ENCODE results near the gene MCM3. TPM values are rescaled to one million over a fixed set of nuclear protein-coding genes. Genes with fewer than 3 reads are reported as not detected.

MCM3 gene
- total RNA-seq, 1 experiment from 2014 or later = 107 TPM

DNA sequence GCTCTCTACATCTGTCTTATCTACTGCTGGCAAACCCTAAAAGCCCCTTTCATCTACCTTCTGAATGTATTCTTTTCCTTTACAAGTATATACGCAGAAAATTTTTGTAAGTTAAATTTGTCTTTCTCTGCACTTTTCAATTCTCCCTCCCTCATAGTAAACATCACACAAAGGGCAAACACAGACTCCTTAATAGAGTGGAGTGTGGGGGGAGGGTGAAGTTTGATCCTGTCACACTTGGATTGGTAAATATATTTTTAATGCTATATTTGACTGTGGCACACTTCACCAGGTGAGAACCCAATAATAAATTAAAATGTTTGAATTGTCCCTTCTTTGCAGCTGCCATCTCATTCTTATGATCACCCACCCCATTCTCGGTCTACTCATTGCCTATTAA, 44.2 kb upstream of the MCM3 start:
- H3K27me3 ChIP-seq (ENCODE audit: control insufficient read depth, insufficient read depth, low read length) = no peaks in the 10 kb centered on the region
- TF ChIP-seq, protein P1, sequence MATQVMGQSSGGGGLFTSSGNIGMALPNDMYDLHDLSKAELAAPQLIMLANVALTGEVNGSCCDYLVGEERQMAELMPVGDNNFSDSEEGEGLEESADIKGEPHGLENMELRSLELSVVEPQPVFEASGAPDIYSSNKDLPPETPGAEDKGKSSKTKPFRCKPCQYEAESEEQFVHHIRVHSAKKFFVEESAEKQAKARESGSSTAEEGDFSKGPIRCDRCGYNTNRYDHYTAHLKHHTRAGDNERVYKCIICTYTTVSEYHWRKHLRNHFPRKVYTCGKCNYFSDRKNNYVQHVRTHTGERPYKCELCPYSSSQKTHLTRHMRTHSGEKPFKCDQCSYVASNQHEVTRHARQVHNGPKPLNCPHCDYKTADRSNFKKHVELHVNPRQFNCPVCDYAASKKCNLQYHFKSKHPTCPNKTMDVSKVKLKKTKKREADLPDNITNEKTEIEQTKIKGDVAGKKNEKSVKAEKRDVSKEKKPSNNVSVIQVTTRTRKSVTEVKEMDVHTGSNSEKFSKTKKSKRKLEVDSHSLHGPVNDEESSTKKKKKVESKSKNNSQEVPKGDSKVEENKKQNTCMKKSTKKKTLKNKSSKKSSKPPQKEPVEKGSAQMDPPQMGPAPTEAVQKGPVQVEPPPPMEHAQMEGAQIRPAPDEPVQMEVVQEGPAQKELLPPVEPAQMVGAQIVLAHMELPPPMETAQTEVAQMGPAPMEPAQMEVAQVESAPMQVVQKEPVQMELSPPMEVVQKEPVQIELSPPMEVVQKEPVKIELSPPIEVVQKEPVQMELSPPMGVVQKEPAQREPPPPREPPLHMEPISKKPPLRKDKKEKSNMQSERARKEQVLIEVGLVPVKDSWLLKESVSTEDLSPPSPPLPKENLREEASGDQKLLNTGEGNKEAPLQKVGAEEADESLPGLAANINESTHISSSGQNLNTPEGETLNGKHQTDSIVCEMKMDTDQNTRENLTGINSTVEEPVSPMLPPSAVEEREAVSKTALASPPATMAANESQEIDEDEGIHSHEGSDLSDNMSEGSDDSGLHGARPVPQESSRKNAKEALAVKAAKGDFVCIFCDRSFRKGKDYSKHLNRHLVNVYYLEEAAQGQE (IDR thresholded peaks at IDR 0.05; ENCODE audit: insufficient read depth in 1 of 2, low read depth in 2 of 2, low read length in 1 of 2) = no peak
- TF ChIP-seq TCF7L2 (IDR thresholded peaks at IDR 0.05; ENCODE audit: low read depth, low read length) (no peak), SIN3A (IDR thresholded peaks at IDR 0.05; ENCODE audit: borderline replicate concordance, insufficient read depth, low read depth, low read length) (no peak), POLR2AphosphoS5 (IDR thresholded peaks at IDR 0.05; ENCODE audit: low read depth, low read length) (no peak)
- TF ChIP-seq, protein P2, sequence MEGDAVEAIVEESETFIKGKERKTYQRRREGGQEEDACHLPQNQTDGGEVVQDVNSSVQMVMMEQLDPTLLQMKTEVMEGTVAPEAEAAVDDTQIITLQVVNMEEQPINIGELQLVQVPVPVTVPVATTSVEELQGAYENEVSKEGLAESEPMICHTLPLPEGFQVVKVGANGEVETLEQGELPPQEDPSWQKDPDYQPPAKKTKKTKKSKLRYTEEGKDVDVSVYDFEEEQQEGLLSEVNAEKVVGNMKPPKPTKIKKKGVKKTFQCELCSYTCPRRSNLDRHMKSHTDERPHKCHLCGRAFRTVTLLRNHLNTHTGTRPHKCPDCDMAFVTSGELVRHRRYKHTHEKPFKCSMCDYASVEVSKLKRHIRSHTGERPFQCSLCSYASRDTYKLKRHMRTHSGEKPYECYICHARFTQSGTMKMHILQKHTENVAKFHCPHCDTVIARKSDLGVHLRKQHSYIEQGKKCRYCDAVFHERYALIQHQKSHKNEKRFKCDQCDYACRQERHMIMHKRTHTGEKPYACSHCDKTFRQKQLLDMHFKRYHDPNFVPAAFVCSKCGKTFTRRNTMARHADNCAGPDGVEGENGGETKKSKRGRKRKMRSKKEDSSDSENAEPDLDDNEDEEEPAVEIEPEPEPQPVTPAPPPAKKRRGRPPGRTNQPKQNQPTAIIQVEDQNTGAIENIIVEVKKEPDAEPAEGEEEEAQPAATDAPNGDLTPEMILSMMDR (IDR thresholded peaks at IDR 0.05) = no peak
- intact Hi-C loops (cut with micrococcal nuclease; ENCODE audit: unreplicated experiment) = no loop called here
- H3K36me3 ChIP-seq (ENCODE audit: control insufficient read depth, insufficient read depth, low read length) = no peaks in the 10 kb centered on the region
- in situ Hi-C loops (cut with HindIII; ENCODE audit: low pct_unique_long_range_greater_than_20kb, low sequenced_read_pairs) = no loop called here
- no peak overlapping the region for H3K27ac ChIP-seq (ENCODE audit: low read length)
- no peaks in the 10 kb centered on the region for H3K9me3 ChIP-seq (ENCODE audit: control insufficient read depth, insufficient read depth, low read depth, low read length)
- no TSS peak for BruUV-seq (replicated peaks)
- no peak overlapping the region for H3K4me3 ChIP-seq (ENCODE audit: low read depth in 2 of 2, low read length in 2 of 2)
- ChIA-PET CTCF (no interaction called here), POLR2A (interaction anchor here (0.7 kb wide), 1 partner anchor 17 kb away, joined by 4 read pairs; no protein-coding TSS in a partner anchor)
- no peak for DNase-seq (ENCODE audit: low read depth, low spot score)
- no peak for ATAC-seq
- no peaks in the 10 kb centered on the region for H3K4me1 ChIP-seq (ENCODE audit: control insufficient read depth, insufficient read depth, low read length)

DNA sequence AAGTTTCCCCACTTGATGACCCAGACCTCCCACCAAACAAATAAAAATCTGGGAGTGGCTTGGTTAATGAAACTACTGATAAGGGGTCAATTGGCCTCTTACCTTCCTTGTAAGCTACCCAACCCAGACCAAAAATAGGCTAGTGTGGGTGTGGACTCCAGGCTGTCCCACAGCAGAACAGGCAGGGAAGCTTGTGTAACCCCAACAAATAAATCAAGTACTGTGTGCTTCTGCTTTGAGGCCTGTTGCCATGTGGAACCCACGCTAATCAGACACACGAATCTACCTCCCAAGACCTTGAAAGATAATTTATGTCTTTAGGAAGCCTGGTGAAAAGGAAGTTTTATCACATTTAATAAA, 43.7 kb upstream of the MCM3 start:
- H3K4me3 ChIP-seq (ENCODE audit: low read depth in 2 of 2, low read length in 2 of 2) = no peak overlapping the region
- intact Hi-C loops (cut with micrococcal nuclease; ENCODE audit: unreplicated experiment) (no loop called here), in situ Hi-C loops (cut with HindIII; ENCODE audit: low pct_unique_long_range_greater_than_20kb, low sequenced_read_pairs) (no loop called here)
- no peak overlapping the region for H3K27ac ChIP-seq (ENCODE audit: low read length)
- H3K9me3 ChIP-seq (ENCODE audit: control insufficient read depth, insufficient read depth, low read depth, low read length) = no peaks in the 10 kb centered on the region
- CTCF ChIA-PET = no interaction called here
- DNase-seq (ENCODE audit: low read depth, low spot score) (no peak), ATAC-seq (no peak)
- POLR2A ChIA-PET = interaction anchor here (0.7 kb wide), 1 partner anchor 18 kb away, joined by 4 read pairs; no protein-coding TSS in a partner anchor
- BruUV-seq (replicated peaks) = no TSS peak
- H3K4me1 ChIP-seq (ENCODE audit: control insufficient read depth, insufficient read depth, low read length) = no peaks in the 10 kb centered on the region
- no peak for TF ChIP-seq SIN3A (IDR thresholded peaks at IDR 0.05; ENCODE audit: borderline replicate concordance, insufficient read depth, low read depth, low read length)
- H3K27me3 ChIP-seq (ENCODE audit: control insufficient read depth, insufficient read depth, low read length) = no peaks in the 10 kb centered on the region
- H3K36me3 ChIP-seq (ENCODE audit: control insufficient read depth, insufficient read depth, low read length) = no peaks in the 10 kb centered on the region

DNA sequence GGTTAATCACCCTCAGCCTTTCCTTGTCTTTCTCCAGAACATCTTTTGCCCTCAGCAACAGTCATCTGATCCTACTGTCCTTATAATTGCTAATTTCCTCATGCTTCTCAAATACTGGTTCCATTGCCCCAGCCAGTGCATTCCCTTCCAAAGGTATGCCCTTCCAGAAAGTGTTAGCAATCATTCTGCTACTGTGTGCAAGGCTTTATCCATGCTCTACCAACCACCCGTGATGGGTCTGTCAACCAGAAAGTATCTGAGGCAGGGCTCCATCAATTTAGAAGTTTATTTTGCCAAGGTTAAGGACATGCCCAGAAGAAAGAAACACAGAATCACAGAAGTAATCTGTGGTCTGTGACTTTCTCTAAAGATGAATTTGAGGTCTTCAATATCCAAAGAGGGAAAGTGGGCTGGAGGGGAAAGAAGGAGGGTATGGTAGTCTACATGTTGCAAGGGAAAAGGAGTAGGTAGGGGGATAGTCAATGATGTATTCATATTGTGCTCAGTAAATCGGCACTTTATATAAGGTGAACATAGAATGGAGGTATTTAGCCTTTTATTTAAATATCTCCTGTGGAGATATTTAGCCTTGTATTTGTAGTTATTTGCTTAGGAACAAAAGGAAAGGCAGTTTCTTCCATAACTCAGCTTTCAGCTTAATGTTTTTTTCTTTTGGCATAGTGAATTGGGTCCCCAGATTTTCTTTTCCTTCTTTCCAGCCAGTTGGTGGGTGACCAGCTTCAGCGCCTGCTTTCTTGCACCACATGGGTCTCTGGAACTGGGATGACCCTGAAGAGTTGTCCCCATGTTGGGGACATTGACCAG, 42.2 kb upstream of the MCM3 start:
- Histone ChIP-seq H3K27ac (ENCODE audit: low read length) (no peak overlapping the region), H3K4me1 (ENCODE audit: control insufficient read depth, insufficient read depth, low read length) (no peaks in the 10 kb centered on the region), H3K4me3 (ENCODE audit: low read depth in 2 of 2, low read length in 2 of 2) (no peak overlapping the region), H3K9me3 (ENCODE audit: control insufficient read depth, insufficient read depth, low read depth, low read length) (no peaks in the 10 kb centered on the region), H3K27me3 (ENCODE audit: control insufficient read depth, insufficient read depth, low read length) (no peaks in the 10 kb centered on the region), H3K36me3 (ENCODE audit: control insufficient read depth, insufficient read depth, low read length) (no peaks in the 10 kb centered on the region)
- BruUV-seq (replicated peaks) = no TSS peak
- ChIA-PET CTCF (interaction anchor here (0.7 kb wide), 1 partner anchor 34 kb away, joined by 3 read pairs; no protein-coding TSS in a partner anchor), POLR2A (no interaction called here)
- in situ Hi-C loops (cut with HindIII; ENCODE audit: low pct_unique_long_range_greater_than_20kb, low sequenced_read_pairs) (no loop called here), intact Hi-C loops (cut with micrococcal nuclease; ENCODE audit: unreplicated experiment) (no loop called here)
- ATAC-seq (no peak), DNase-seq (ENCODE audit: low read depth, low spot score) (no peak)
- TF ChIP-seq SIN3A (IDR thresholded peaks at IDR 0.05; ENCODE audit: borderline replicate concordance, insufficient read depth, low read depth, low read length) = no peak
- no peak for TF ChIP-seq TCF7L2 (IDR thresholded peaks at IDR 0.05; ENCODE audit: low read depth, low read length)
- TF ChIP-seq, protein P1 (IDR thresholded peaks at IDR 0.05; ENCODE audit: insufficient read depth in 1 of 2, low read depth in 2 of 2, low read length in 1 of 2) = no peak
- no peak for TF ChIP-seq POLR2AphosphoS5 (IDR thresholded peaks at IDR 0.05; ENCODE audit: low read depth, low read length)
- TF ChIP-seq, protein P2 (IDR thresholded peaks at IDR 0.05) = no peak

Measured in Panc1 (cell line).